NCI-H146 (cell line): ENCODE measurements around the gene ZSWIM8.
"Not testable (repeated sequence)": the region's sequence is repeated elsewhere in the genome, so short reads cannot be mapped to it uniquely, and the experiment has no call there.

Experiments
- DNase-seq: peaks from one replicate; lab custom pipeline; 2025; lab: John Stamatoyannopoulos, UW

Gene ZSWIM8

DNA sequence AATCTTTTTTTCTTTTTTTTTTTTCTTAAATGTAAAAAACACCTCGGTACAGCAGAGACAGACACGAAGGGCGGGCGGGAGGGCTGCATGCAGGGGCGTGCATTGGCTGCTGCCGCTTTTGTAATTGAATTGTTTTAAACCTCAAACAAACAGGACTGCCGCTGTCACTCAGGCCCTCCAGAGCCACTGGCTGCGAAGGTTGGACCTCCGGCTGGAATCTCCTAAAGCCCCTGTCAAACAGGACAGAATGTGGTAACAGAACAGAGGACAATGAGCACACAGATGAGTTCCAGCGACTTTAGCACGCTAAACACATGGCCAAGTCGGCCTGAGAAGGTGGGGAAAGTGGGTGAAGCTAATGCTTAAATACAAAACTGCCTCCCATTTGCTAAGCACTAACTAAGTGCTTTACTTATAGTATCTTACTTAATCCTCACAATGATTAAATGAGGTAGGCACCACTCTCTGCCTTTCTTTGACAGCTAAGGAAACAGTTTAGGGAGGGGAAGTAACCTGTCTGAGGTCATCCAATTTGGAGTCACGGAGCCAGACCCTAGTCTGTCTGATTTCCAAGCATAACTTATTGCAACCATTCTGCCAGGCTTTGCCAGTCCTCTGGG is 29.0 kb downstream of the ZSWIM8 start:
- DNase-seq: no peak

DNA sequence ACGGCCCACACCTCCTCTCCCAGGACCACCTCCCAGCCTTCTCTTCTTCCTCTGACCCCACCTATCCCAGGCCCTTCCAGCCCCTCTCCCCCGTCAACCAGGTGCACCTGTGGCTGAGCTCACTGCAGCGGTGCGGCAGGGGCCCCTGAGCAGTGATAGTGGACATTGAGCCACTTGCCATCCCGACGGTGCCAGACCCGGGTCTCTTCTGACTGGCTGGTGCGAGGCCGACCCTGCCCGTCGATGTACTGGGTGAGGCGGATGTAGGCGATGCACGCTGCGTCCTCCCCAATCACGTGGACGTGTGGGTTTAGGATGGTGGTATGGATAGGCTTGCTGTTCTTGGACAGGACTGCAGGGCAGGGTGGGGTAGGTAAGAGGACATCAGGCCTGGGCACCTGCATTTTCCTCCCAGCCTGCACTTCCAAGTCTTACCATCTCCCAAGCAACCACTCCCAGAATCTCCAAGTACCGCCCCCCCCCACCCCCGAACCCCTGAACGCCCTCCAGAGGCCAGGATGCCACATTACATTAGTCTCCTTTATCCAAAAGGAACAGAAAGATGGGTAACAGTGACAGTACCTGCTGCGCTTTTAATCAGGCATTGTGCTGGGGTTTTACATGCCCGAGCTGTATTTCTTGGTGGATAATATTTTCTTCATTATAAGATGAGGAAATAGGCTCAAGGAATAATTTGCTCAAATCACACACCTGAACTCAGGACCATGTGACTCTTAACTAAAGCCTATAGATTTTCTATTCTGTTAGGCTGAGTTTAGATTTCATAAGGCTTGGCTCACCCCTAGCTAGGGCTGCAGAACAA is 29.7 kb downstream of the ZSWIM8 start:
- DNase-seq: no peak

DNA sequence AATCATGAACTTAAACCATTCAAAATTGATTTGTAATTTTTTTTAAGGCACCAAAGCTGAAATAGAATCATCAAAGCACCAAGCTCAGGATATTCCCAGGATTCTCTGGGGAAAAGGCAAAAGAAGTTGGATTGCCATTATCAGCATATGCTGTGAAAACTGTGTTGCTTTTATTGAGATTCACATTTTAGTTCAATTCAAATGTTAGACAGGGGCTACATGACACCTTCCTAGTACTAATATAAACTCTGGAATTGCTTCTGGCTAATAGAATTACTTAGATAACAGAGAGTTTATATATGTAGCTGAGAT is 30.3 kb downstream of the ZSWIM8 start:
- no peak for DNase-seq

DNA sequence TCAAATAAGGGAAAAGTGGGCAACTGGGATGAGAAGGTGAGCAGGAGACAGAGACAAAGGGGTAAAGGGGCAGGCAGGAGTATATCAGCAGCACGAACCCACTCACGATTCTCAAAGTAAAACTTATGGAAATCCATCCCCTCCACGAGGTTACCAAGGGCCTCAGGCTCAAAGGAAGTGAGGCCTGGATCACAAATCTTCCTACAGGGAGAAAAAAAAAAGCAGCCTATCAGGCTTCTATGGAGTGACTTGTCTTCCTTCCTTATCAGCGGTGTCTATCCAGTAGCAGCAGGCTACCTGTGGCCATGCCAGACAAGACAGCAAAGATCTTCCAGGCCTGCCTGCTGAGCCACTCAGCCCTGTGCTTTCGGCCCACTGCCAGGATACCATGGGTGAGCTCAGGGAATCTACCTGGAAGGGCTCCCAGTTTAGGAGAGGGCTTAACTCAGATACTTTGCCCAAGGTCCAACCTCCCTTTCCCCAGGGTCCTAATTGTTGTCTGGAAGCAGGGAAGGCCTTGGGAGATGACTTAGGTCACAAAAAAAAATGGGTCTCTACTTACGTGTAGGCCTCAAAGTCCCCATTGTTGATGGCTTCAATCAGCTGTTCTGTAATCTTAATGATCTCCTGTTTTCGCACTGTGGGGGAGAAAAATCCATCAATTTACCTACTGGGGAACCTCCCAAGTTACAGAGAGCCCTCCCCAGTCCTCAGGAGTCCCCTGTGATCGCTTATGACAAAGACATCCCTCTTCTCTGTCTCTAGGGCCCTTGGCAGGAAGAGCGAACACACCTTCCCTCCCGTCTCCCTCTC is 31.7 kb downstream of the ZSWIM8 start:
- DNase-seq: no peak

DNA sequence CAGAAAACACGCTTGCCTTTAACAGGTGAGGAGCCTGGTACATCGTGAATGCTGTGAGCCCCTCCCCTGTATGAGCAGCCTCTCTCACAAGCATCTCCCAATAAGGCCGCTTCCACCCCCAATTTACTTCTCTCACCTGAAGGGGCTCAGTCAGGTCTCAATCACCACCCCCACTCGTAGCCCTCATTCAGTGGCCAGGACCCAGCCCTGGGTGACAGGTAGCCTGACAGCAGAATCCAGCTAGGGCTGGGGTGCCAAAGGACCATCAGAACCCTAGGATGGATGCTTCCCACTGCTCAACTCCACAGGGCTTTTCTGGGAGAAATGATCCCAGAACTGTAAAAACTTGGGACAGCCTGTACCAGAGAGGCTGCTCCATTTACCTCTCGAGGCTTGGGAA is 32.4 kb downstream of the ZSWIM8 start:
- no peak for DNase-seq

DNA sequence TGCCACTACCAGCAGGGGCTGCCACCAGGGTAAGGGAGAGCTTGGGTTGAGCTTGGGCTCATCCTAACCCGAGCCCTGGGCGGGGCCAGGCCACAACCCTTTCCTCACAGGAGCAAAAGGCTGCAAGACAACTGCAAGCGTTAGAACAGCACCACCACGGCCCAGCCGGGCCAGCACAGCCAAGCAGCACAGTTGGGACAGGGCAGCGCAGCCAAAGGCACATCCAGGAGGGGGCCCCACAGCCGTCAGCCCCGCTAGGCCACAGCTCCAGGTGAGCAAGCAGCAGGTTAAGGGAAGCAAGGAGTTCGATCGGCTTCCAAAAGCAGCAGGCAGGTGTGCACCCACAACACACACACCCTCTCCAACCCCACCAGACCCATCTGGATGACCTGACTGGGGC is 33.0 kb downstream of the ZSWIM8 start:
- no peak for DNase-seq

DNA sequence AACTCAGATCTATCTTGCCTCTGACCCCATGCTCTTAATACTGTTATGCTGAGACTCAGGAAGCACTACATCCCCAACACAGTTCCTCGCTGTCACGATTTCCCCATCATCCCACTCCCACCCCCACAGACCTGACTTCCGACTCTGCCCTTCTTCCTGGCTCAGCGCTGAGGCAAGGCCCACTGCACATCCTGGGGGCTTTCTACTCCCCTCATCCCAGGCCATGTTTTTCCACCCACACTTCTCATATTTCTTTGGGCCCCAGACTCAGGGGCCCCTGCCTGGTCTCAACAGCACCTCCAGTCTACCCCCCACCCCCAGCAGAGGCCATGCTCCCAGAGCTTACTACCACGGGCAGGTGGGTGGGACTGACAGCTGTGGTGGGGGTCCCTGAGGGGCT is 33.7 kb downstream of the ZSWIM8 start:
- DNase-seq: no peak

DNA sequence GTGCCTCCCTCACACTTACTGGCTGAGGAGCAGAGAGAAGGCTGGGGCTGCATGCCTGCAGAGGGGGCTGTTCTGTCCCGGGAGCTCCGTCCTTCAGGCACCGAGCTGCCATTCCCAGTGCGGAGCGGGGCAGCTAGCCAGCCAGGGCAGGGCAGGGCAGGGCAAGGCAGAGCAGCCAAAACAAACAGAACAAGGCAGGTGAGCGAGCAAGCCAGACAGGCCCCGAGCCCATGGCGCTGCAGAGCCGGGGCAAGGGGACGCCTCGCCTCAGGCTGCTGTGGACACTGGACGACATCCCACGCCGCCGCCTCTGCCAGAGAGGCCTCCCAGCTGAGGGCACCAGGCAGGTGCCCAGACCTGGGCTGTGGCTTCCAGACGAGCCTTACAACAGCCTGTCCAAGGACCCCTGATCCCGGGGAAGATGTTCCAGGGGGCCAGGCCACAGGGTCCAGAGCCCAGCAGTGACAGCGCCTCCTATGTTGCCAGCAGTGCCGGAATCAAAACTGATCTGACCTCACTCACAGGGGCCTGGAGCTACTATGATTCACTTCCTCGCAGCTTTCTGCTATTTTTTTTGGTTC is 34.2 kb downstream of the ZSWIM8 start:
- no peak for DNase-seq

DNA sequence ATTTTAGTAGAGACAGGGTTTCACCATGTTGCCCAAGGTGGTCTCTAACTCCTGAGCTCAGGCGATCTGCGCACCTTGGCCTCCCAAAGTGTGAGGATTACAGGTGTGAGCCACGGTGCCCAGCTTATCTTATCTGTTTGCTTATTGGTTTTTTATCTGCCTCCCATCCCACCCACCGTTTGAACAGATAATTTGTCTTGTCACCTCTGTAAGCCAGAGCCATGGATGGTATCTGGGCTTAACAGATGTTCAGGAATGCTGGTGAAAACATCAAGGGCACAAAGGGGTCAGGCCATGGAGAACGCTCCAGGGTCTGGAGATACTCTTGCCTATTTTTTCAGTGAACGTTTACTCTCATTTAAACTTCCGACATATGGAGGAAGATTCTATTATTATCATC is 38.0 kb downstream of the ZSWIM8 start:
- no peak for DNase-seq

DNA sequence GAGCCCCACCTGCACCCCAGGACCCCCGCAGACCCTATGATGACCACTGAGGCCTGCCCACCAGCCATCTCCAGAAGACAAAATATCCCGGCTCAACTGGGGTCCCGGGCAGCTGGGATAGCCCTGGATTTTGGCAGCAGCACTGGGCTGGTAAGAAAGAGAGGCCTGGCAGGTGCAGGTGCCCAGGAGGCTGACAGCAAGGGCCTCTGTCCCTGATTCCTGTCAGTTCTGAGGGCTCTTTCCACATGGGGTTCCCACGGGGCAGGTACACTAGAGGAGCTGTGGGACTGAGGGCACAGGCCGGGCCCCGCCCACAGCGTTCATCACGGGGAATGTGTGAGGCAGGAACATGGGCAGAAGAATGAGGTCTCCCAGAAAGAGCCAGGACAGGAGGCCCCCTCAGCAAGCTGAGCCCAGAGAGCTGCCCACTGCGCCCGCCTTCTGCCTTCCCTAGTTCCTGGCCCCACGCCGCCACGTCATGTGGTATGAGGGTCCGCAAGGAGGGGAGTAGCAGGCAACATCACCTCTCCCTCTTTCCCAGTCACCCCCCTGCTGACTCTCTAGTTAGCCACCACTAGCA is 38.8 kb downstream of the ZSWIM8 start:
- DNase-seq: no peak

DNA sequence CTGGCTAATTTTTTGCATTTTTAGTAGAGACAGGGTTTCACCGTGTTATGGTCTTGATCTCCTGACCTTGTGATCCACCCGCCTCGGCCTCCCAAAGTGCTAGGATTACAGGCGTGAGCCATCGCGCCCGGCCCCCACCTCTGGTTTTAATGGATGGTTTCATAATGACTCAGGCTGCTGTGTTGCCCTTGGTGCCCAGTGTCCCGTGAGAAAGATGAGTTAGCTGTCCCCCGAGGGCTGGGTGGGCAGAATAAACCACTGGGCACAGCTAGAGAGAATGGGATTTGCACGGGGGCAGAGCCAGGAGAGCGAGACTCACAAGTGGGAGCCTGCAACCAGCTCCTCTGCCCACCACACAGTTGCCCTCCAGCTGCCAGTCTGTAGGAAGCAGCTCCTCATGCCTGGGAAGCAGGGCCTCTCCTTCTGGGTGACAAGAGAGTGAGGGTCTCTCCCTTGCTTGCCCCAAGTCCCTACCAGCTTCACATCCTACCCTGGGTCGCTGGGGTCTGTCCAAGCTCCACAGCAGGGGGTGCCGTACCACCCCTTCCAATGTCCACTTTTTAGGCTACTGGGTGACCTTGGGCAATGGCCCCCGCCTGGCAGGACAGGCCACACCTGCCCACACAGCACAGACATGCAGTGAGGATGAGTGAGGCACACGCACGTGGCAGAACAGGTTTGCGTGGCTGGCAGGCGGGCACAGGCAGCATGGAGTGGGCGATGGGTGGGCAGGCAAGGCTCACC is 42.1 kb downstream of the ZSWIM8 start:
- DNase-seq: no peak

DNA sequence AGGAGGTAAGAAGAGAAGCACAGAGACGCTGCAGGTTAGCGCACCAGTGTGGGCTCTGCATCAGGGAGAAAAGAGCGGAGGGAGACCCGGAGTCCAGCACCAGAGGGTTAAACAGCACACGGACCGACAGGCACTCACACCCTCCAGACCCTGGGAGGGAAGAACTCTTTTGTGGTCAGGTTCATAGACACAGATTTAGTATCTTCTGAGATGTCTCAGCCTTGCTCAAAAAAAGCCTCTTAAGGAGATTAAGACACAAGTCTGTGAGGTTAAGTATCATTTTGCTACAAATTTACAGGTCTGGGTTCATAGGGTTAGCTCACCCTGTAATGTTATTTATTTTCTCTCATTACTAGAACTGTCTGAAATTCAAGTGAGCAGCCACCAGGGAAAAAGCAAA is 42.8 kb downstream of the ZSWIM8 start:
- DNase-seq: no peak

DNA sequence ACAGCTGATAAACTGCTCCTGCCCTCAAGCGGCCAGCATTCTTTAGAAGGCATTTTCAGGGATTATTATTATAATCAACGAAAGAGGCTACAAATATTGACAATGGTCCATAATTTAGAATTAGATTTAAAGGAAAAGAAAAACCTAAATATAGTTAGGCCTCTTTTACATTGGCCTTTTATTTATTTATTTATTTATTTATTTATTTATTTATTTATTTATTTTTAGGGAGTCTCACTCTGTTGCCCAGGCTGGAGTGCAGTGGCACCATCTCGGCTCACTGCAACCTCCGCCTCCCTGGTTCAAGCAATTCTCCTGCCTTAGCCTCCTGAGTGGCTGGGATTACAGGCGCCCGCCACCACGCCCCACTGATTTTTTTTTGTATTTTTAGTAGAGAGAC is 43.7 kb downstream of the ZSWIM8 start:
- DNase-seq: not testable (repeated sequence)

DNA sequence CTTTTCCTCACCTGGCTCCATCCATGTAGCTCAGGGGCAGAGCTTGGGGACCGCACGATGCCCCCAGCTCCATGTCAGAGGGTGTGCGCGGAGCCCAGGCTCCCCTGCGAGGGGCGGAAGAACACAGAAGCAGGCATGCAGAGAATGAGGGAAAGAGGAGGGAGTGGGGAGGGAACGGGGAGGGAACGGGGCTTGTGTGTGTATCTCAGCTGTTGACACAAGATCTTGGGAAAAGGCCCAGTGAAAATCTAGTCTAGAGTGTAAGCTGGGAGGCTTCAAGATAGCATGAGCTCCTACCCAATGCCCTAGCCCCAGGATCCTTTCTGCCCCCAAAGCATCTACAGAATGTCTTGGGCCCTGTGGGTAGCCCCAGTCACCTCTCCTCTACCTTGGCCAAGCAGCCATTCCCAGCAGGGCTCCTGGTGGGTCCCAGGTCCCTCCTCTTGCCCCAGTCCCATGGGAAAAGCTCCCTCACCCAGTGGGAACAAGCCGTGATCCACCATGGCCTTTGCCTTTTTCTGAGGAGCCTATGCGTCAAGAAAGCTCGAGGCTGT is 51.1 kb downstream of the ZSWIM8 start:
- DNase-seq: no peak

DNA sequence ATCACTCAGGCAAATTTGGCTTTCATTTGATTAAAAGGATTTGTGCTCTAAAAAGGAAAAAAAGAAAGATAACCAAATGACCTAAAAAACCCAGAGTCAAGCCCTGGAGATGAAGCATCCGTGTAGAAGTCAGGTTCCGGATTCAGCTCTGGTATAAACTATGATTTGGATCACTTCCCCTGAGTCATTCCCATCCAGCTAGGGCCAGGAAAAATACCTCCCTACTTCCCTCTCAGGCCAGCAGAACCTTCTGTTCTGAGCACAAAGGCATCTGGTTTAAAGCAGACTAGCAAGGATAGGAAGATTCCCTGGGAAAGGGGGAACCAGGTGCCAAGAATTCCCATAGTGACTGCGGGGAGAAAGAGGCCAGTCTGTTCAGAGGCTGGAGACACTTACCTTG is 51.7 kb downstream of the ZSWIM8 start:
- no peak for DNase-seq

DNA sequence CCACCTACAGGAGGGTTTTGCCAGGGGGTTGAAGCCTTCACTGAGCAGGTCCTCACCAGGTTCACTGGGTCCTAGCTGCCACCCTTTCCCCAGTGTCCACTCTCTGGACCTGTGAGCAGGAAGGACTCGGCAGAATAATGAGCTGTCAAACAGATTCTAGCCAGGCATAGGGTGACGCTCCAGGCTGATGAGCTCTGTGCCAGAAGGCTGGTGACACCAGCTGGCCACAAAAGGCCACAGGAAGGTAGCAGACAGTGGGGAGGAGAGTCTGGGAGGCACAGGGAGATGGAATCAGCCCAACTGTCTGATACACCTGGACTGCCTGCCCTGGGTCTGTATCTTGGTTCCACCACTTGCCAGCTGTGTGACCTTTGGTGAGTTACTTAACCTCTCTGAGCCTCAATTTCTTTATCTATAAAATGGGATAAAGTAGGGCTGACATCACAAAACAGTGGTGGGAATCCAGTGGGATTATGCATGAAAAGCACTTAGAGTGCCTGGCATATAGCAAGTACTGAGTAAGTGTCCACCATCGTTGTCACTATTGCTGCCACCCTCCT is 52.7 kb downstream of the ZSWIM8 start:
- no peak for DNase-seq

DNA sequence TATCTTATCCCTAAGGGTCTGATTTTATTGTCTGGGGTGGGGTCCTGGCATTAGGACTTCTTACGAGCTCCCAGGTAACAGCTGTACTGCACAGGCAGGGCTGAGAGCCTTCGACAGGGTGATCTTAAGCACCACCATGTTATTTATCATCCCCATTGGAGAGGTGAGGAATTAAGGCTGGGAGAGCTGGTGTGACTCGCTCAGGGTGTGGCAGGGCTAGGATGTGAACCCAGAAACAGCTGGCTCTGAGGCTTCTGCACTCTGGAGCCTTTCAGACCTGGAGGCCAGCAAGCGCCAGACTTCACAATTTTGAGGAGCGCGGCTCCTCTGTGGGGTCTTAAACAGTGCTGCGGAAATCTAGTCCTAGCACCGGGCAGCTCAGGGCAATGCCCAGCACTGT is 53.4 kb downstream of the ZSWIM8 start:
- DNase-seq: no peak

DNA sequence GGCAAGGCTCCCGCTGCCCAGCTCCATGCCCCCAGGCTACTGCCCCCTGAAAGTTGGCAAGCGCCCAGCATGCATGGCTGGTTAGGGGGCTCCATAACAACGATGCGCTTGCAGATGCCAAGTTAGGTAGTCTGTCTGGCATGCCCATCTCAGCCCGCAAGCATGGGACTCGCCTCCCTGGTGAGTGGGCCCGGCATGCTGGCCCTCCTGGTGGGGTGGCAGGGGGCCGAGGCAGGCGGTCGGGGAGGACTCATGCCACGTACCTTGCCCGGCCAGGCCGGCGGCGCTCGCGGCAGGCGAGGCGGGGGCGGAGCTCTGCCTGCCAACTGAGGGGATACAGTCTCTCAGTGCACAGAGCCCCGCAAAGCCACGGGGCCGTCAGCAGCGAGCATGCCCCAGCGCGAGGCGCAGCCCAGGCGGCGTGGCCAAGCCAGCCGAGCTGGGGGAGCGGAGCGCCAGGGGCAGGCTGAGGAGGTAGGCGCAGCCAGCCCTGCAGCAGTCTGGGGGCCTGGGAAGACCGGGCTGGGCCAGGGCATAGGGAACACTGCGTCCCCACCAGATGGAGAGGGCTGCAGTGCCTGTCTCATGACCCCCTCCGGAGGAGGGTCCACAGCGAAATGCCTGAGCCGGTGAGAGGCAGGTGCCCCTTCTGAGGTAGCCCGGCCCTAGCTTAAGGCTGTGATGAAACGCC is 54.0 kb downstream of the ZSWIM8 start:
- no peak for DNase-seq

DNA sequence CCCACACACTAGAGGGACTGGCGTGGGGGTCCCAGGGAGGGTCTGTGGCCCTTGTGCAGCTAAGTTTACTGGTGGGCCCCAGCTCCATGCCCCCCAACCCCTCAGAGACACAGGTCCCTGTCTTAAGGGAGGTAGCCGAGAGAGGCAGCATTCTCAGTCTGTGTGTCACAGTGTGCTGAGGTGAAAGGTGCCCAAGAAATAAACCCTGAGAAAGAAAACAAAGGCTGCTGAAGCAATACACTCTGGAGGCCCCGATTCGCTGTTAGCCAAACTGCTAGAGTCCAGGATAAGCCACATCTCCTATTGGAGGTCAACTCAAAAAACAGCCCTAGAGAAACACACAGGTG is 54.6 kb downstream of the ZSWIM8 start:
- no peak for DNase-seq

DNA sequence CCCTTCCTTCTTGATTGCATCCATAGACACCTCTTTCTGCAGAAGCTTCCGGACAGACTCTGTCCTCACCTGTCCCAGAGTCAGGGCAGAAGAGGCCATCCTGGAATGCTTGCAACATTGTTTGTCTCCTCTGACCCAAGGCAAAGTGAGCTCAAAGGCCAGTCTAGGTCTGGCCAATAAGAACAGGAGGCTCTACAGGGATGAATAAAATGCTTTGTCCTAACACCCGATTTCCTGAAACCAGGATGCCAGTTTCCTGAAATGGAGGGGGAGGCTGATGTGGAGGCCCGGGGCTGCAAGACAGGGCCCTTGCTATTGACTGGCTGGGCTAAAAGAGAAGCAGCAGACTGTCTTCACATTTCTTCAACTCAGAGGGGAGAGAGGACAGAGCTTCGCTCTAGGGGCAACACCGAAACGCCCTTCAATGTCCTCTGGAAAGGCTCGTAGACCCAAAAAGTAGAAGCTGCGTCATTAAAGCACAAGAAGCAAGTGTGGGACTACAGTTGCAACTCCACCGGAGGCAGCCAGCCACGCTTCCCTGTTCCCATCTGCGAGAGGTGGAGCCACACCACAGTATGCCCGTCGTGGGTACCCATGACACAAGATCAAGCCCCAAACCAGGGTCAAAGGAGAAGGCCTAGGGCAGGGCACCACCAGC is 55.1 kb downstream of the ZSWIM8 start:
- DNase-seq: no peak
